Medulla oblongata (tissue), 1 donor: ENCODE results near the gene SOAT1.

Experiments used
- DNase-seq: peaks from one replicate; pipeline ENCODE4 v3.0.0-alpha.2; 2015; ENCODE audit errors: extremely low spot score

Gene SOAT1

GRCh38 chr1:179303200-179303785, 9.7 kb downstream of the SOAT1 start:
- no peak for DNase-seq

GRCh38 chr1:179305450-179305849, 11.9 kb downstream of the SOAT1 start:
- DNase-seq, result no peak

GRCh38 chr1:179310291-179310690, 16.7 kb downstream of the SOAT1 start:
- DNase-seq, result no peak

- no peak for DNase-seq
These were observed 17.1 kb downstream of the SOAT1 start for GRCh38 chr1:179310721-179311120.

- no peak for DNase-seq
These were observed 17.6 kb downstream of the SOAT1 start for GRCh38 chr1:179311149-179311700.

GRCh38 chr1:179313004-179313403, 19.4 kb downstream of the SOAT1 start:
- no peak for DNase-seq

- no peak for DNase-seq
These were observed 21.3 kb downstream of the SOAT1 start for GRCh38 chr1:179314928-179315327.

- no peak for DNase-seq
These were observed 24.9 kb downstream of the SOAT1 start for GRCh38 chr1:179318491-179318890.

GRCh38 chr1:179321533-179322216, 28.1 kb downstream of the SOAT1 start:
- no peak for DNase-seq

- no peak for DNase-seq
These were observed 29.0 kb downstream of the SOAT1 start for GRCh38 chr1:179322557-179322956.

GRCh38 chr1:179323436-179323835, 29.8 kb downstream of the SOAT1 start:
- no peak for DNase-seq

GRCh38 chr1:179325836-179326235, 32.2 kb downstream of the SOAT1 start:
- no peak for DNase-seq

- no peak for DNase-seq
These were observed 33.1 kb downstream of the SOAT1 start for GRCh38 chr1:179326746-179327145.

- no peak for DNase-seq
These were observed 33.6 kb downstream of the SOAT1 start for GRCh38 chr1:179327196-179327595.

GRCh38 chr1:179327679-179328078, 34.1 kb downstream of the SOAT1 start:
- peak; percentile 57 for DNase-seq

GRCh38 chr1:179329862-179330261, 36.3 kb downstream of the SOAT1 start:
- DNase-seq, result no peak

- DNase-seq, result no peak
These were observed 40.8 kb downstream of the SOAT1 start for GRCh38 chr1:179334440-179334839.

GRCh38 chr1:179337288-179337687, 43.7 kb downstream of the SOAT1 start:
- no peak for DNase-seq

- no peak for DNase-seq
These were observed 44.5 kb downstream of the SOAT1 start for GRCh38 chr1:179337942-179338560.

GRCh38 chr1:179340918-179341317, 47.3 kb downstream of the SOAT1 start:
- DNase-seq, result peak; percentile 70

- no peak for DNase-seq
These were observed 48.4 kb downstream of the SOAT1 start for GRCh38 chr1:179341943-179342547.

- no peak for DNase-seq
These were observed 49.3 kb downstream of the SOAT1 start for GRCh38 chr1:179342740-179343404.
